ENCODE results near the gene DOCK4. TPM values are rescaled to one million over a fixed set of nuclear protein-coding genes. Genes with fewer than 3 reads are reported as not detected.

Gene DOCK4
- total RNA-seq, 1 donor from 2014 or later: 100 TPM

DNA sequence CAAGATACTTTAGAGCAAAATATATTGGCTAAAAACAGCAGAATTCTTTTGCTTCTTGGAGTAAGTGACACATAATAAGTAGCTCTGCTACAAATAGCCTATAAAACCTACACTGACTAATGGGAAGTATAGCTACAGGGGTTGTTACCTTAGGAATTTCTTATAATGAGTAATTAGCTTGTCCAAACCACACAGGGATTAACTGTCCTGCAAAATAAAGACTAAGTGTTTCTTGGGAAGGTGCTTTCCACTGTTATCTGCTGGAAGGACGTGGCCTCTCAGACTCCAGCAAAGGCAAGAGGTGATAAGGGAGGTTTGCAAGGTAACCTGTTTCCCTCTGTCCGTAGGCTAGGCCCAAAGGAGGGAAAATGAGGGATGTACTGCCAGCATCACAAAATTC, 302.4 kb downstream of the DOCK4 start:
- TF ChIP-seq, protein P1, sequence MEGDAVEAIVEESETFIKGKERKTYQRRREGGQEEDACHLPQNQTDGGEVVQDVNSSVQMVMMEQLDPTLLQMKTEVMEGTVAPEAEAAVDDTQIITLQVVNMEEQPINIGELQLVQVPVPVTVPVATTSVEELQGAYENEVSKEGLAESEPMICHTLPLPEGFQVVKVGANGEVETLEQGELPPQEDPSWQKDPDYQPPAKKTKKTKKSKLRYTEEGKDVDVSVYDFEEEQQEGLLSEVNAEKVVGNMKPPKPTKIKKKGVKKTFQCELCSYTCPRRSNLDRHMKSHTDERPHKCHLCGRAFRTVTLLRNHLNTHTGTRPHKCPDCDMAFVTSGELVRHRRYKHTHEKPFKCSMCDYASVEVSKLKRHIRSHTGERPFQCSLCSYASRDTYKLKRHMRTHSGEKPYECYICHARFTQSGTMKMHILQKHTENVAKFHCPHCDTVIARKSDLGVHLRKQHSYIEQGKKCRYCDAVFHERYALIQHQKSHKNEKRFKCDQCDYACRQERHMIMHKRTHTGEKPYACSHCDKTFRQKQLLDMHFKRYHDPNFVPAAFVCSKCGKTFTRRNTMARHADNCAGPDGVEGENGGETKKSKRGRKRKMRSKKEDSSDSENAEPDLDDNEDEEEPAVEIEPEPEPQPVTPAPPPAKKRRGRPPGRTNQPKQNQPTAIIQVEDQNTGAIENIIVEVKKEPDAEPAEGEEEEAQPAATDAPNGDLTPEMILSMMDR (IDR thresholded peaks at IDR 0.05): no peak
- no peaks in the 10 kb centered on the region for H3K27me3 ChIP-seq
- H3K4me3 ChIP-seq: no peak overlapping the region
- H3K4me1 ChIP-seq: no peaks in the 10 kb centered on the region
- intact Hi-C loops (cut with DNase I): no loop called here
- H3K27ac ChIP-seq: no peak overlapping the region
- H3K36me3 ChIP-seq: peaks cover 54% of the 10 kb centered on the region
- H3K9me3 ChIP-seq: no peaks in the 10 kb centered on the region
- ATAC-seq (no peak), DNase-seq (no peak)

DNA sequence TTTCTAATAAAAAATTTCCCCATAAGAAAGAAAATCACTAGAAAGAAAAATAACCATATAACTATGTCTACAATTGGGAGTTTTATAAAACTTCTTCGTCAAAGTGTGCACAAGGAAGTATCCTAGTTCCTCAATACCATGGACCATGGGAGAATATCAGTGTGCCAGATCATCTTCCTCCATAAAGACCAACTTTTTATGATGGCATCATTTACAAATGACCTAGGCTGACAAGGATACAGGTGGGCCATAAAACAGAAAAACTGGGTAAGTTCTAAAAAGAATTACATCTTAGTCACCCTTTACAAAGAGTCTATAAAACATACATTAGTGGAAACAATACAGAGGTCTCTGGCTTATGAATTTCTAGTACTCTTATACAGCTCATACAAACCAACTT, 303.2 kb downstream of the DOCK4 start:
- H3K36me3 ChIP-seq: peaks cover 62% of the 10 kb centered on the region

DNA sequence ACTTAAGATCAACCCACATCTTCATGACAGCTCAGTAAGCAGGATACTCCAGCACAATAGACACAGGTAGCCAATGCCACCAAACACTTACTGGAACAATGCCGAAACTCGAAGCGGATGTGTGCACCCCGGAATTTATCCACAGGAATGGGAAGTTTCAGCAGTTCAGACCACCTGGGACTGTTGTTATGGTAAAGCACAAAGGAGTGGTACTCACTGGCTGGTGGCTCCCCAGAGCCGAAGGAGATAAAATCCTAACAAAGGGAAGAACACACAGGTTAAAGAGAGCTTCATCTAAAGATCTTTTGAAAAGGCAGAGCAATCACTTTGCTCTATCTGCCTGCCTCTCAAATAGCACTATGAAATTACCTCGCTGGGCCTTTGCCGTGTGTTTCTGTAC, 305.9 kb downstream of the DOCK4 start:
- Histone ChIP-seq H3K27ac (no peak overlapping the region), H3K4me3 (no peak overlapping the region), H3K4me1 (no peaks in the 10 kb centered on the region), H3K9me3 (no peaks in the 10 kb centered on the region), H3K27me3 (no peaks in the 10 kb centered on the region), H3K36me3 (peaks cover 55% of the 10 kb centered on the region)
- DNase-seq (no peak), ATAC-seq (no peak)
- TF ChIP-seq, protein P1 (IDR thresholded peaks at IDR 0.05): no peak
- intact Hi-C loops (cut with DNase I): no loop called here

More for the DNA sequence above, 303.2 kb downstream of the DOCK4 start:
- H3K4me1 ChIP-seq: no peaks in the 10 kb centered on the region
- TF ChIP-seq, protein P1 (IDR thresholded peaks at IDR 0.05): no peak
- H3K9me3 ChIP-seq: no peaks in the 10 kb centered on the region
- no peak for DNase-seq
- no peak overlapping the region for H3K4me3 ChIP-seq
- intact Hi-C loops (cut with DNase I): no loop called here
- H3K27ac ChIP-seq: no peak overlapping the region
- no peak for ATAC-seq
- no peaks in the 10 kb centered on the region for H3K27me3 ChIP-seq

DNA sequence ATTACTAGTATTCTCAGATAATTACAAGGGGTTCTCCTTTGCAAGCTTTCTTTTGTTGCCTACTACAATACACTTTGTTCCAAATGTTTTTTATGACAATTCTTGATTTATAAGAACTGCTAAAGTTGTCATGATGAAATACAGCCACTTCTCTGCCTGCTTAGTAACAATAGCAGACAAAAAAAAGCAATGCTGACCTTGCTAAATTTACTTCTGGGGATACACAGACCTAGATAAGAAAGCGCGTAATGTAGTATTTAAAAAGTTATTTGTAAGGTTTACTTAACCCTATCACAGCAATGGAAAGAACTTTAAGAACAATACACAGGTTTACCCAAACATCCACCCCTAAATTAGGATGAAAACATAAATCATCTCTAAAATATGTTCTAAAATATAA, 311.1 kb downstream of the DOCK4 start:
- Histone ChIP-seq H3K27me3 (no peaks in the 10 kb centered on the region), H3K27ac (no peak overlapping the region), H3K9me3 (no peaks in the 10 kb centered on the region), H3K36me3 (peaks cover 42% of the 10 kb centered on the region), H3K4me3 (no peak overlapping the region), H3K4me1 (no peaks in the 10 kb centered on the region)
- TF ChIP-seq, protein P1 (IDR thresholded peaks at IDR 0.05): no peak
- intact Hi-C loops (cut with DNase I): no loop called here
- DNase-seq: no peak
- no peak for ATAC-seq

DNA sequence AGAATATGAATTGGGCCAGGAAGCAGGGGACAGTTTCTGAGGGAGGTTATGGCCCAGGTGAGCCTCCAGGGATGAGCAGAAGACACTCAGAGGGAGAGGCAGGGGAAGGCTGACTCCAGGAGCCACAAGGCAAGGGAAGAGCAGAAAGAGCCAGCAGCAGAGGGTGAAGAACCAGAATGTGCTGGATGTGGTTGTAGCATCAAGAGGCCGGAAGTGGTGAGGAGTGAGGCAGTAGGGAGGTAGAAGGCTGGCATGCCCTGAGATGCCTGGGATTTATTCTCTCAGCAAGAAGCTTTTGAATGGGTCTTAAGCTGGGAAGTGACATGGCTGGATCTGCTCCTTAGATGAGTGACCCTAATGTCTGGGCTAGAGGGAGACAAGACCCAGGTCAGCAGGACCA, 311.7 kb downstream of the DOCK4 start:
- TF ChIP-seq, protein P1 (IDR thresholded peaks at IDR 0.05): no peak
- Histone ChIP-seq H3K27ac (no peak overlapping the region), H3K36me3 (peaks cover 36% of the 10 kb centered on the region), H3K27me3 (no peaks in the 10 kb centered on the region), H3K4me3 (no peak overlapping the region), H3K9me3 (no peaks in the 10 kb centered on the region), H3K4me1 (no peaks in the 10 kb centered on the region)
- intact Hi-C loops (cut with DNase I): no loop called here
- ATAC-seq (no peak), DNase-seq (no peak)

DNA sequence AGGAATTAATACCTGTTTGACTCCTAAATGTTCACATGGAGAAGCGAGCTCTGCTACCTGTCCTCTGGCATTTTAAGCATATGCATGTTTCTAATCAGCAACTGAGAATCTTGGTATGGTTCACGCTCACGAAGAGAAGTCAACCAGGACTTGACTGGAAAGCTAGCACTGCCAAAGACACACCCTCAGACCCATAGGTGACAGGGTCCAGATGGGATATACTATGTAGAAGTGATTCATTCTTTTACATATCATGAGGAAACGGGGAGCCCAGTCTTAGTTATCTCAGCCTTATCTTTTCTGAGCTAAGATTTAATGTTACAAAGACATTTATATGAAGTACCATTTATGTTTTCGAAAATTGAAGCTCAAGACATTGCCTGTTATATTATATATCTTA, 313.0 kb downstream of the DOCK4 start:
- no peak for DNase-seq
- peaks cover 23% of the 10 kb centered on the region for H3K36me3 ChIP-seq
- H3K27me3 ChIP-seq: no peaks in the 10 kb centered on the region
- intact Hi-C loops (cut with DNase I): no loop called here
- no peaks in the 10 kb centered on the region for H3K4me1 ChIP-seq
- no peak overlapping the region for H3K4me3 ChIP-seq
- no peak for ATAC-seq
- no peak overlapping the region for H3K27ac ChIP-seq
- TF ChIP-seq, protein P1 (IDR thresholded peaks at IDR 0.05): no peak
- no peaks in the 10 kb centered on the region for H3K9me3 ChIP-seq

Measured in upper lobe of right lung (tissue), 1 donor.